ENCODE results near the gene AFG3L2.

- TF ChIP-seq SREBF2 (IDR thresholded peaks at IDR 0.05; ENCODE audit: low read length): no peak
- no peak for TF ChIP-seq KDM1A (IDR thresholded peaks at IDR 0.05; ENCODE audit: borderline replicate concordance)
- no peak for TF ChIP-seq CTCF (IDR thresholded peaks at IDR 0.05 in 2 of 3, conservative IDR thresholded peaks at IDR 0.05 in 1 of 3; ENCODE audit: control insufficient read depth in 2 of 3, extremely low read depth in 1 of 3, insufficient read depth in 1 of 3, low read depth in 3 of 3, low read length in 3 of 3)
- no peak for TF ChIP-seq ZBTB33 (IDR thresholded peaks at IDR 0.05)
- no peak for TF ChIP-seq BCLAF1 (IDR thresholded peaks at IDR 0.05)
- TF ChIP-seq EP300 (IDR thresholded peaks at IDR 0.05; ENCODE audit: borderline replicate concordance in 1 of 2, control insufficient read depth in 1 of 2, low read depth in 2 of 2, low read length in 2 of 2): no peak
- TF ChIP-seq CBX3 (IDR thresholded peaks at IDR 0.05; ENCODE audit: borderline replicate concordance, low read depth): no peak
- TF ChIP-seq NR2C2 (IDR thresholded peaks at IDR 0.05; ENCODE audit: borderline replicate concordance, control insufficient read depth, insufficient read length, low read depth): no peak
- TF ChIP-seq ZZZ3 (IDR thresholded peaks at IDR 0.05; ENCODE audit: control insufficient read depth, insufficient read length, low read depth): no peak
- TF ChIP-seq NRF1 (conservative IDR thresholded peaks at IDR 0.05; ENCODE audit: low read depth, low read length): no peak
- no peak for TF ChIP-seq ZNF274 (IDR thresholded peaks at IDR 0.05; ENCODE audit: insufficient read depth, insufficient read length)
Observed at GRCh38 chr18:12405066-12405465, 28.0 kb upstream of the AFG3L2 start.

All from GM12878 (cell line).